Thyroid gland (tissue), 4 donors: ENCODE results near the gene GATB.

ENCODE experiments used
- CTCF ChIP-seq, 6 experiments: fragments of 200-600 bp in 3 of 6; fragments of 450-650 bp in 3 of 6; sonication (generic) in 3 of 6; IDR thresholded peaks; one replicate each; pipeline ENCODE4 v1.5.1; 2016 to 2019; ENCODE audit warnings: antibody characterized with exemption in 6 of 6, mild to moderate bottlenecking in 2 of 6, inconsistent platforms in 1 of 6, moderate library complexity in 1 of 6
- POLR2A ChIP-seq, 2 donors: fragments of 450-650 bp; IDR thresholded peaks; one replicate each; pipeline ENCODE4 v1.6.1; 2017; ENCODE audit warnings: antibody characterized with exemption in 2 of 2, mild to moderate bottlenecking in 2 of 2, moderate library complexity in 1 of 2

DNA sequence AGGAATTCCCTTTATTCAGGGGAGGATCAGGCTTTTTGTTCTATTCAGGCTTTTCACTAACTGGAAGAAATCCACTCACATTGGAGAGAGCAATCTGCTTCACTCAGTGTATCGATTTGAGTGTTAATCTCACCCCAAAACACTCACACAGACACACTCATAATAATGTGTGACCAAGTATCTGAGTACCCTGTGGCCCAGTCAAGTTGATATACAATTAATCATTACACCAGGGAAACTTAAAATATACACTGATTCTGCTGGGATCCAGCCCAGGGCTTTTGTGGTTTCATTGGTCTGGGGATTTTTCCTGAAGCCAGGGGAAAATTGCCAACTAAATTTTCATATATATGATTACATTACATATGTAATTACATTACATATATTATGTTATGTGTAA, 44.0 kb upstream of the GATB start:
- no peak for TF ChIP-seq CTCF (IDR thresholded peaks at IDR 0.05)
- no peak for TF ChIP-seq POLR2A (IDR thresholded peaks at IDR 0.05)
